WTC11 (cell line): ENCODE results near the gene FAM13C.

Experiments
- CTCF ChIP-seq: fragments of 200-600 bp; IDR thresholded peaks from 2 replicates; pipeline ENCODE4 v1.8.0; 2022; ENCODE audit warnings: antibody characterized with exemption
- MAX ChIP-seq: sonication (generic); formaldehyde crosslinking; IDR thresholded peaks from 2 replicates; pipeline ENCODE4 v1.8.0; 2022; ENCODE audit warnings: mild to moderate bottlenecking, missing genetic modification reagents
- NR2C2 ChIP-seq: sonication (generic); formaldehyde crosslinking; IDR thresholded peaks from 2 replicates; pipeline ENCODE4 v1.8.0; 2022; ENCODE audit warnings: mild to moderate bottlenecking, missing genetic modification reagents
- ZNF263 ChIP-seq: sonication (generic); formaldehyde crosslinking; IDR thresholded peaks from 2 replicates; pipeline ENCODE4 v1.8.1; 2022; ENCODE audit warnings: low read depth, mild to moderate bottlenecking, moderate library complexity, missing genetic modification reagents
- TF ChIP-seq, protein P1 (sequence below): sonication (generic); formaldehyde crosslinking; IDR thresholded peaks from 2 replicates; pipeline ENCODE4 v1.8.1; 2023; ENCODE audit warnings: mild to moderate bottlenecking, missing genetic modification reagents, moderate library complexity
- TF ChIP-seq, protein P2 (sequence below): sonication (generic); formaldehyde crosslinking; IDR thresholded peaks from 2 replicates; pipeline ENCODE4 v1.8.0; 2022; ENCODE audit warnings: mild to moderate bottlenecking, missing genetic modification reagents
- TF ChIP-seq, protein P3 (sequence below): sonication (generic); formaldehyde crosslinking; IDR thresholded peaks from 2 replicates; pipeline ENCODE4 v1.8.0; 2022; ENCODE audit warnings: mild to moderate bottlenecking, missing genetic modification reagents

DNA sequence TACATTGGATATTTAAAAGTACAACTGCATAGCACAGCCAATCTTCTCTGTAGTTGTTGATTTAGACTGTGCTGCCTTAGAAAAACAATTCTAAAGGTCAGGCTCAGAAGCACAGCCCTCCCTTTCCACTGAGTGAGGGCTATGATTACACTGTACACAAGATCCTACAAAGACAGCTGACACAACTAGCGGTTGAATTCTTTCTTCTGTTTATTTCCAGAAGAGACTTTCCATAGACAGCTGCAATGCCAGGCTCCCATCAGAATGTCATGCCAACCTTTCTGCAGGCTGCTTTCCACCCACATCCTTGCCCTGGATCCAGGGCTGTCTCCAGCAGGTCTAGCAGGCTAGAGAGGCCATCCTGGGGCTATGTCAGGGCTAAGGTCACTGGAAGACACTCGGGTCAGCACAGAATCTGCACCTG, 39.3 kb downstream of the FAM13C start:
- TF ChIP-seq CTCF = no peak
- TF ChIP-seq ZNF263 (CRISPR knock-in tag) = no peak
- TF ChIP-seq, protein P1, sequence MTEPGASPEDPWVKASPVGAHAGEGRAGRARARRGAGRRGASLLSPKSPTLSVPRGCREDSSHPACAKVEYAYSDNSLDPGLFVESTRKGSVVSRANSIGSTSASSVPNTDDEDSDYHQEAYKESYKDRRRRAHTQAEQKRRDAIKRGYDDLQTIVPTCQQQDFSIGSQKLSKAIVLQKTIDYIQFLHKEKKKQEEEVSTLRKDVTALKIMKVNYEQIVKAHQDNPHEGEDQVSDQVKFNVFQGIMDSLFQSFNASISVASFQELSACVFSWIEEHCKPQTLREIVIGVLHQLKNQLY = no peak
- TF ChIP-seq, protein P2, sequence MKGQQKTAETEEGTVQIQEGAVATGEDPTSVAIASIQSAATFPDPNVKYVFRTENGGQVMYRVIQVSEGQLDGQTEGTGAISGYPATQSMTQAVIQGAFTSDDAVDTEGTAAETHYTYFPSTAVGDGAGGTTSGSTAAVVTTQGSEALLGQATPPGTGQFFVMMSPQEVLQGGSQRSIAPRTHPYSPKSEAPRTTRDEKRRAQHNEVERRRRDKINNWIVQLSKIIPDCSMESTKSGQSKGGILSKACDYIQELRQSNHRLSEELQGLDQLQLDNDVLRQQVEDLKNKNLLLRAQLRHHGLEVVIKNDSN (CRISPR knock-in tag) = no peak
- TF ChIP-seq MAX (CRISPR knock-in tag) = no peak
- no peak for TF ChIP-seq NR2C2 (CRISPR knock-in tag)
- TF ChIP-seq, protein P3, sequence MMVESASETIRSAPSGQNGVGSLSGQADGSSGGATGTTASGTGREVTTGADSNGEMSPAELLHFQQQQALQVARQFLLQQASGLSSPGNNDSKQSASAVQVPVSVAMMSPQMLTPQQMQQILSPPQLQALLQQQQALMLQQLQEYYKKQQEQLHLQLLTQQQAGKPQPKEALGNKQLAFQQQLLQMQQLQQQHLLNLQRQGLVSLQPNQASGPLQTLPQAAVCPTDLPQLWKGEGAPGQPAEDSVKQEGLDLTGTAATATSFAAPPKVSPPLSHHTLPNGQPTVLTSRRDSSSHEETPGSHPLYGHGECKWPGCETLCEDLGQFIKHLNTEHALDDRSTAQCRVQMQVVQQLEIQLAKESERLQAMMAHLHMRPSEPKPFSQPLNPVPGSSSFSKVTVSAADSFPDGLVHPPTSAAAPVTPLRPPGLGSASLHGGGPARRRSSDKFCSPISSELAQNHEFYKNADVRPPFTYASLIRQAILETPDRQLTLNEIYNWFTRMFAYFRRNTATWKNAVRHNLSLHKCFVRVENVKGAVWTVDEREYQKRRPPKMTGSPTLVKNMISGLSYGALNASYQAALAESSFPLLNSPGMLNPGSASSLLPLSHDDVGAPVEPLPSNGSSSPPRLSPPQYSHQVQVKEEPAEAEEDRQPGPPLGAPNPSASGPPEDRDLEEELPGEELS = no peak
